ENCODE results near the gene RGS14.
"Not testable (repeated sequence)": the region's sequence is repeated elsewhere in the genome, so short reads cannot be mapped to it uniquely, and the experiment has no call there.

The RGS14 gene

GRCh38 chr5:177412603-177413233, 55.0 kb downstream of the RGS14 start:
- H3K36me3 Mint-ChIP-seq (ENCODE audit: low read depth): no peaks in the 10 kb centered on the region
- intact Hi-C loops (cut with micrococcal nuclease): no loop called here
- peaks cover 50% of the 10 kb centered on the region for H3K4me1 Mint-ChIP-seq (ENCODE audit: low read depth)
- peaks cover 8% of the 10 kb centered on the region for H3K27me3 Mint-ChIP-seq
- H3K27ac Mint-ChIP-seq: no peak overlapping the region
- no peak overlapping the region for H3K4me3 Mint-ChIP-seq
- no peaks in the 10 kb centered on the region for H3K9me3 Mint-ChIP-seq

DNA sequence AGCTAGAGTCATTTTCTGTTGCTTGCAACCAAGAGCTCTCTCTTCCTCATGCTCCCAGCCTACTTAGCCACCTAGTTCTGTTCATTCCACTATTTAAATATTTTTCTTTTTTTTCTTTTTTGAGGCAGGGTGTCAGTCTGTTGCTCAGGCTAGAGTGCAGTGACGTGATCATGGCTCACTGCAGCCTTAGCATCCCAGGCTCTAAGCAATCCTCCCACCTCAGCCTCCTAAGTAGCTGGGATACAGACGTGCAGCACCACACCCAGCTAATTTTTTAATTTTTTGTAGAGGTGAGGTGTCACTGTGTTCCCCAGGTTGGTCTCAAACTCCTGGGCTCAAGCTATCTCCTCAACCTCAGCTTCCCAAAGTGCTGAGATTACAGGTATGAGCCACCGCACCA, 56.8 kb downstream of the RGS14 start:
- Mint-ChIP-seq H3K27me3 (peaks cover 1% of the 10 kb centered on the region), H3K27ac (no peak overlapping the region), H3K9me3 (no peaks in the 10 kb centered on the region), H3K4me1 (ENCODE audit: low read depth) (peaks cover 47% of the 10 kb centered on the region), H3K4me3 (no peak overlapping the region), H3K36me3 (ENCODE audit: low read depth) (no peaks in the 10 kb centered on the region)
- intact Hi-C loops (cut with micrococcal nuclease): no loop called here

GRCh38 chr5:177417081-177417480, 59.4 kb downstream of the RGS14 start:
- H3K4me3 Mint-ChIP-seq; H3K9me3 Mint-ChIP-seq; H3K27me3 Mint-ChIP-seq; H3K36me3 Mint-ChIP-seq (ENCODE audit: low read depth); intact Hi-C loops (cut with micrococcal nuclease): not testable (repeated sequence)
- Mint-ChIP-seq H3K4me1 (ENCODE audit: low read depth) (peaks cover 56% of the 10 kb centered on the region), H3K27ac (peak overlapping the region; percentile 80)

- no peak overlapping the region for H3K4me3 Mint-ChIP-seq
- H3K27ac Mint-ChIP-seq: no peak overlapping the region
- no peaks in the 10 kb centered on the region for H3K9me3 Mint-ChIP-seq
- H3K4me1 Mint-ChIP-seq (ENCODE audit: low read depth): peaks cover 44% of the 10 kb centered on the region
- no peaks in the 10 kb centered on the region for H3K36me3 Mint-ChIP-seq (ENCODE audit: low read depth)
- no peaks in the 10 kb centered on the region for H3K27me3 Mint-ChIP-seq
- intact Hi-C loops (cut with micrococcal nuclease): no loop called here
Measured at GRCh38 chr5:177419046-177419445, 61.3 kb downstream of the RGS14 start.

DNA sequence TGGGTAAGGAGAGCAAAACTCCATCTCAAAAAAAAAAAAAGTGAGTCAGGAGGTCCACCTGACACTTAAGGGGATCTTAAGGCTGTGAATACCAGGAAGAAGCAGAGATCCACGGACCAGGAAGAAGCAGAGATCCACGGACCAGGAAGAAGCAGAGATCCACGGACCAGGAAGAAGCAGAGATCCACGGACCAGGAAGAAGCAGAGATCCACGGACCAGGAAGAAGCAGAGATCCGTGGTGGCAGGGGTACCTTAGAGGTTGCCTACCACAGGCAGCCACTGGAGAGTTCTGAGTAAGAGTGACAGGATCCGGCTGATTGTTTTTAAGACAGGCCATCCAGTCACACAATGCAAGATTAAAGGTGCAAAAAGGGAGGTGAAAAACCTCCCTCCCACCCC, 62.7 kb downstream of the RGS14 start:
- H3K4me3 Mint-ChIP-seq; H3K36me3 Mint-ChIP-seq (ENCODE audit: low read depth); intact Hi-C loops (cut with micrococcal nuclease); H3K9me3 Mint-ChIP-seq; H3K27ac Mint-ChIP-seq; H3K27me3 Mint-ChIP-seq: not testable (repeated sequence)
- H3K4me1 Mint-ChIP-seq (ENCODE audit: low read depth): peaks cover 40% of the 10 kb centered on the region

- no peak overlapping the region for H3K27ac Mint-ChIP-seq
Measured at GRCh38 chr5:177421062-177421798, 63.5 kb downstream of the RGS14 start.

More at GRCh38 chr5:177421062-177421798, 63.5 kb downstream of the RGS14 start:
- H3K4me3 Mint-ChIP-seq: no peak overlapping the region
- H3K36me3 Mint-ChIP-seq (ENCODE audit: low read depth): no peaks in the 10 kb centered on the region
- no peaks in the 10 kb centered on the region for H3K9me3 Mint-ChIP-seq
- intact Hi-C loops (cut with micrococcal nuclease): no loop called here
- no peaks in the 10 kb centered on the region for H3K27me3 Mint-ChIP-seq
- H3K4me1 Mint-ChIP-seq (ENCODE audit: low read depth): peaks cover 44% of the 10 kb centered on the region

Measured in dendritic cell treated with granulocyte-macrophage colony-stimulating factor and Interleukin-4, amounts not matched to agents 40 ng/mL and 50 ng/mL, for 4 days (primary cell).